Fibroblast of lung (primary cell): ENCODE measurements around the gene ST6GALNAC3. TPM values are rescaled to one million over a fixed set of nuclear protein-coding genes. Genes with fewer than 3 reads are reported as not detected.

Source experiments
- DNase-seq, 2 donors: peaks; one replicate each; pipeline versions ENCODE4 v3.0.0 to v3.0.0-alpha.2; 2010; ENCODE audit warnings: low read depth in 2 of 2
- H2AFZ ChIP-seq: 2 replicates; pipeline ENCODE4 v1.5.1; 2012; ENCODE audit warnings: low read length, control low read depth, inconsistent platforms
- H3K27ac ChIP-seq: 2 replicates; pipeline ENCODE4 v1.5.1; 2011; ENCODE audit warnings: low read length, control low read depth; ENCODE audit not compliant: insufficient read depth
- H3K27me3 ChIP-seq: 2 replicates; pipeline ENCODE4 v1.5.1; 2011; ENCODE audit warnings: mild to moderate bottlenecking, low read length; ENCODE audit not compliant: control insufficient read depth, insufficient read depth
- H3K36me3 ChIP-seq: 2 replicates; pipeline ENCODE4 v1.5.1; 2011; ENCODE audit warnings: low read length; ENCODE audit not compliant: control insufficient read depth, insufficient read depth
- H3K4me1 ChIP-seq: 2 replicates; pipeline ENCODE4 v1.5.1; 2011; ENCODE audit warnings: low read length; ENCODE audit not compliant: control insufficient read depth, insufficient read depth; ENCODE audit errors: extremely low read depth
- H3K4me2 ChIP-seq: 2 replicates; pipeline ENCODE4 v1.5.1; 2011; ENCODE audit warnings: low read length, control low read depth; ENCODE audit not compliant: insufficient read depth; ENCODE audit errors: extremely low read depth
- H3K4me3 ChIP-seq, 4 experiments: fragments of 200-600 bp in 1 of 4; sonication (generic) in 1 of 4; replicated peaks in 1 of 4; 2 replicates each; pipeline ENCODE4 v1.5.1; 2011 to 2016; ENCODE audit warnings: low read length in 4 of 4, low read depth in 3 of 4, mild to moderate bottlenecking in 3 of 4, control low read depth in 2 of 4, inconsistent platforms in 1 of 4, mixed read lengths in 1 of 4; ENCODE audit not compliant: insufficient read depth in 1 of 4; ENCODE audit errors: control extremely low read depth in 1 of 4
- H3K79me2 ChIP-seq: 2 replicates; pipeline ENCODE4 v1.5.1; 2012; ENCODE audit warnings: mild to moderate bottlenecking, low read length, inconsistent platforms; ENCODE audit not compliant: control insufficient read depth, insufficient read depth
- H3K9ac ChIP-seq: 2 replicates; pipeline ENCODE4 v1.5.1; 2011; ENCODE audit warnings: mild to moderate bottlenecking, low read length, control low read depth; ENCODE audit not compliant: insufficient read depth
- H3K9me3 ChIP-seq: 2 replicates; pipeline ENCODE4 v1.5.1; 2012; ENCODE audit warnings: low read depth, low read length; ENCODE audit not compliant: control insufficient read depth, insufficient read depth
- H4K20me1 ChIP-seq: 2 replicates; pipeline ENCODE4 v1.5.1; 2011; ENCODE audit warnings: low read length; ENCODE audit not compliant: control insufficient read depth, insufficient read depth; ENCODE audit errors: extremely low read depth
- EZH2 ChIP-seq: IDR thresholded peaks from 2 replicates; pipeline ENCODE4 v1.5.1; 2012; ENCODE audit warnings: low read length, control low read depth, mild to moderate bottlenecking; ENCODE audit errors: missing control alignments
- polyA plus RNA-seq, 2 donors: library from polyadenylated mRNA; depleted of rRNA in 1 of 2; stranded (reverse) in 1 of 2; unstranded in 1 of 2; fragments of >200 nt; gene quantifications; 2 replicates each; pipeline ENCODE4 v1.2.1, GENCODE V29; 2011 to 2012; ENCODE audit warnings: missing spikeins in 1 of 2
- total RNA-seq: library from RNA; depleted of rRNA; stranded (reverse); fragments of >200 nt; gene quantifications from 2 replicates; pipeline ENCODE4 v1.2.1, GENCODE V29; 2014
- TF ChIP-seq, protein P1 (sequence below), 2 donors: IDR thresholded peaks in 1 of 2; conservative IDR thresholded peaks in 1 of 2; 1 replicate in 1 of 2; 2 replicates in 1 of 2; pipeline ENCODE4 v1.5.1; 2011 to 2012; ENCODE audit warnings: low read length in 2 of 2, control low read depth in 1 of 2, inconsistent platforms in 1 of 2, low read depth in 1 of 2, mild to moderate bottlenecking in 1 of 2

ST6GALNAC3 gene
- total and polyA plus RNA-seq, 2 donors (not counting 1 experiment from before 2014, with no cell fraction given), result 0.34 to 0.66 TPM

DNA sequence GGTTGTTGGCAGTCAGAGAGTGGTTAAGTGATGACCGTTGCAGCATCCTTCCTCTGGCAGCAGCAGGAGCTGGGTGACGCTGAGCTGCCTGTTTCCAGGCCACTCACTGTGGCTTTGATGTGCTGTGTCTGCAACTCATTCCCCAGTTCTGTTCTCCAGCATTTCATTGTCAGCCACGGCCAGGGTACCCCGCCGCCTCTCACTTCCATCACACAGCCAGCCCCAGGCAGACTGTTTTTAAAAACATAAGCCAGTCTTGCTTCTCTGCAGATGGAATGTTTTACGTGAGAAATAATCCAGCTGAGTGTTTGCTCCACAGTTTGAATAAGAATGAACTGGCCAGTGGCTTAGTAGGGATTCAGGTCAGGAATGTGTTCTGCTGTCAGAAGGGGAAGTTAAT is 21.5 kb upstream of the ST6GALNAC3 start:
- no peaks in the 10 kb centered on the region for H3K4me1 ChIP-seq
- no peaks in the 10 kb centered on the region for H3K79me2 ChIP-seq
- no peaks in the 10 kb centered on the region for H3K9me3 ChIP-seq
- H3K4me2 ChIP-seq, result no peak overlapping the region
- no peaks in the 10 kb centered on the region for H3K36me3 ChIP-seq
- H3K27me3 ChIP-seq, result no peaks in the 10 kb centered on the region
- peak in 1 of 2 donors; percentile 28 for DNase-seq
- no peaks in the 10 kb centered on the region for H4K20me1 ChIP-seq
- H3K4me3 ChIP-seq, result no peak overlapping the region
- H3K27ac ChIP-seq, result no peak overlapping the region
- no peak overlapping the region for H2AFZ ChIP-seq
- H3K9ac ChIP-seq, result no peak overlapping the region
- no peak for TF ChIP-seq EZH2
- TF ChIP-seq, protein P1, sequence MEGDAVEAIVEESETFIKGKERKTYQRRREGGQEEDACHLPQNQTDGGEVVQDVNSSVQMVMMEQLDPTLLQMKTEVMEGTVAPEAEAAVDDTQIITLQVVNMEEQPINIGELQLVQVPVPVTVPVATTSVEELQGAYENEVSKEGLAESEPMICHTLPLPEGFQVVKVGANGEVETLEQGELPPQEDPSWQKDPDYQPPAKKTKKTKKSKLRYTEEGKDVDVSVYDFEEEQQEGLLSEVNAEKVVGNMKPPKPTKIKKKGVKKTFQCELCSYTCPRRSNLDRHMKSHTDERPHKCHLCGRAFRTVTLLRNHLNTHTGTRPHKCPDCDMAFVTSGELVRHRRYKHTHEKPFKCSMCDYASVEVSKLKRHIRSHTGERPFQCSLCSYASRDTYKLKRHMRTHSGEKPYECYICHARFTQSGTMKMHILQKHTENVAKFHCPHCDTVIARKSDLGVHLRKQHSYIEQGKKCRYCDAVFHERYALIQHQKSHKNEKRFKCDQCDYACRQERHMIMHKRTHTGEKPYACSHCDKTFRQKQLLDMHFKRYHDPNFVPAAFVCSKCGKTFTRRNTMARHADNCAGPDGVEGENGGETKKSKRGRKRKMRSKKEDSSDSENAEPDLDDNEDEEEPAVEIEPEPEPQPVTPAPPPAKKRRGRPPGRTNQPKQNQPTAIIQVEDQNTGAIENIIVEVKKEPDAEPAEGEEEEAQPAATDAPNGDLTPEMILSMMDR (conservative IDR thresholded peaks at IDR 0.05 in 1 of 2, IDR thresholded peaks at IDR 0.05 in 1 of 2; ENCODE audit: low read depth in 1 of 2, low read length in 2 of 2), result no peak

DNA sequence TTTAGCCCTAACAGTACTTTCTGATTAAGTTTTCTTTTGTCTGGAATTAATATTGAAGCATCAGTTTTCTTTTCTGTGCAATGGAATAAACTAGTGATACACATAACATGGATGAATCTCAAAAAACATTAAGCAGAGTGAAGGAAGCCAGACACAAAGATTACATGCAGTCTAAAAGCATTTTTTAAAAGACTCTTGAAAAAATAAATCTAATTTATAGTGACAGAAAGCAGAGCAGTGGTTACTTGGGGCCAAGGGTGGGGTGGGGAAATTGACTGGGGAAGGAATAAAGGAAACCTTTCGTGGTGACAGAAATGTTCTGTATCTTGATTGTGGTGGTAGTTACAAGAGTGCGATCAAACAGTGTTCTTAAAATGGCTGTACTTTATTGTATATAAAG is 20.2 kb upstream of the ST6GALNAC3 start:
- H3K36me3 ChIP-seq, result no peaks in the 10 kb centered on the region
- no peaks in the 10 kb centered on the region for H3K27me3 ChIP-seq
- H2AFZ ChIP-seq, result no peak overlapping the region
- no peaks in the 10 kb centered on the region for H3K79me2 ChIP-seq
- no peak overlapping the region for H3K4me3 ChIP-seq
- no peak overlapping the region for H3K9ac ChIP-seq
- H3K4me1 ChIP-seq, result no peaks in the 10 kb centered on the region
- no peak overlapping the region for H3K27ac ChIP-seq
- no peaks in the 10 kb centered on the region for H4K20me1 ChIP-seq
- DNase-seq, result no peak
- no peak for TF ChIP-seq EZH2
- TF ChIP-seq, protein P1 (conservative IDR thresholded peaks at IDR 0.05 in 1 of 2, IDR thresholded peaks at IDR 0.05 in 1 of 2; ENCODE audit: low read depth in 1 of 2, low read length in 2 of 2), result no peak
- no peaks in the 10 kb centered on the region for H3K9me3 ChIP-seq
- H3K4me2 ChIP-seq, result no peak overlapping the region

DNA sequence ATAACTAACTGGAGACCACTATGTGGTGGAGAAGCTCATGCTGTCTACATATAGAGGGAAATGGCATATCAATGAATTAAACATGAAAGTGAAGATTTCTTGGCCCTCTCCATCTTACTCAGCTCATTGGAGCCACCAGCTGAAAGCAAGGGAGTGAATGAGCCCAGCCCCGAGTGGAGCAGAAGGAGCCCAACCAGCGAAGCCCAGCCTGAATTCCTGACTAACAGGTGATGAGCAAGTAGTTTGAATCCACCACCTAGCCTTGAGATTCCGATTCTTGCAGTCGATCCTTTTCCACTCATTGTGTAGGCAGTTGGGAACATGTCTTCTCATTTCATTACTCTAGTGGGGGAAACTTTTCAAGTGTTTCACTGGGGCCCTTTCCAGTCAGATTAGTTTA is 18.6 kb upstream of the ST6GALNAC3 start:
- H3K9ac ChIP-seq, result no peak overlapping the region
- no peak overlapping the region for H3K4me2 ChIP-seq
- no peak overlapping the region for H3K4me3 ChIP-seq
- no peak for TF ChIP-seq EZH2
- TF ChIP-seq, protein P1 (conservative IDR thresholded peaks at IDR 0.05 in 1 of 2, IDR thresholded peaks at IDR 0.05 in 1 of 2; ENCODE audit: low read depth in 1 of 2, low read length in 2 of 2), result no peak
- H3K36me3 ChIP-seq, result no peaks in the 10 kb centered on the region
- H4K20me1 ChIP-seq, result no peaks in the 10 kb centered on the region
- no peaks in the 10 kb centered on the region for H3K27me3 ChIP-seq
- H2AFZ ChIP-seq, result no peak overlapping the region
- H3K9me3 ChIP-seq, result no peaks in the 10 kb centered on the region
- no peaks in the 10 kb centered on the region for H3K4me1 ChIP-seq
- DNase-seq, result no peak
- H3K79me2 ChIP-seq, result no peaks in the 10 kb centered on the region
- no peak overlapping the region for H3K27ac ChIP-seq
